Suprapubic skin (tissue), 3 donors: ENCODE data around the gene PELI2.

Experiments
- CTCF ChIP-seq, 2 donors: fragments of 200-600 bp in 1 of 2; fragments of 450-650 bp in 1 of 2; sonication (generic) in 1 of 2; IDR thresholded peaks; one replicate each; pipeline ENCODE4 v1.5.1; 2016 to 2019; ENCODE audit warnings: antibody characterized with exemption in 2 of 2, mild to moderate bottlenecking in 1 of 2, moderate library complexity in 1 of 2
- EP300 ChIP-seq: sonication (generic); formaldehyde crosslinking; IDR thresholded peaks from one replicate; pipeline ENCODE4 v1.6.1; 2017; ENCODE audit warnings: antibody characterized with exemption
- POLR2A ChIP-seq, 2 donors: fragments of 450-650 bp; IDR thresholded peaks; one replicate each; pipeline ENCODE4 v1.6.1; 2017; ENCODE audit warnings: antibody characterized with exemption in 2 of 2, mild to moderate bottlenecking in 2 of 2, moderate library complexity in 2 of 2

DNA sequence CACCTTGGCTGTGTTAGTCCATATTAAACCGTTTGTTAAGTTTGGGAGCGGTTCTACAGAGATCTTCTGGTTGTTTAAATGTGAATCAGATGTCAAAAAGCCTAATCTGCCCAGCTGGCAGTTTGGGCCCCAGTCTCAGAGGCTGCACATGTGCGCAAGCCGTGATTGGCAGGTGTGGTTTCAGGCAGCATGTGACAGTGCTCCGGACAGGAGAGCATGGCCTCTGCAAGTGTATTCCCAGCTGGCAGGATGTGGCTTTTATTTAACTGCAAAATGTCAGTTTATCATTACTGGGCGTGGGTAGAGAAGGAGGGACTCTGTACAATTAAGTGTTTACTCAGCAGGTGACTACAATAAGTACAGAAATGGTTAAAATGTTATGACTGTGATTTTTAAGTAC is 77.5 kb downstream of the PELI2 start:
- no peak for TF ChIP-seq CTCF (IDR thresholded peaks at IDR 0.05)
- TF ChIP-seq POLR2A (IDR thresholded peaks at IDR 0.05), result no peak
- no peak for TF ChIP-seq EP300
